ENCODE measurements around the gene BBS9. TPM values are rescaled to one million over a fixed set of nuclear protein-coding genes. Genes with fewer than 3 reads are reported as not detected.

The BBS9 gene
- total and polyA plus RNA-seq, 2 experiments from 2014 or later: 27.2 to 66.1 TPM

DNA sequence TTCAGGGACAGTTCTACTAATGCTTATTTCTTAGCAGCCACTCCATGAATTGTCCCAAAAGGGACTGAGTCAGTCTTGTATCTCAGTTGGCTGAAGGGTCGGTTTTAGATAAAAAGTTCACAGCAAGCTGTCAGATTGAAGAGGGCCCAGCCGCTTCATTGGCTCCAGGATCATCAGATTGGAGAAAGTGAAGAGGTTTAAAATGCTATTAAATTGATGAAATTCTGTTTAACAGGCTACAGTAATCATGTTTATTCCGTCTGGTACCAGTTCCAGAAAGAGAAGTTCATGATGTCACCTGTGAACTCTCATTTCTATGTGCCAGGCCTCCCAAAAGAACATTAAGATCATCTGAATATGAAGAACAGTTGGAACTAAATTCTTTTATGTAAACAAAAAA lies 481.6 kb downstream of the BBS9 start:
- Mint-ChIP-seq H3K27me3 (ENCODE audit: insufficient read depth, low read depth, poor library complexity) (no peaks in the 10 kb centered on the region), H3K9me3 (no peaks in the 10 kb centered on the region; the same call in 2 of the 3 replicates), H3K4me3 (no peak overlapping the region), H3K27ac (no peak overlapping the region), H3K4me1 (no peaks in the 10 kb centered on the region), H3K36me3 (ENCODE audit: low read depth) (no peaks in the 10 kb centered on the region)
- Histone ChIP-seq H3K4me3 (no peak overlapping the region), H3K27me3 (ENCODE audit: insufficient read depth) (no peaks in the 10 kb centered on the region), H4K20me1 (replicated peaks; ENCODE audit: insufficient read depth) (no peaks in the 10 kb centered on the region; the same call in 1 of the 2 replicates), H3K4me1 (ENCODE audit: insufficient read depth) (no peaks in the 10 kb centered on the region), H2AFZ (no peak overlapping the region), H3K9me2 (ENCODE audit: insufficient read depth) (no peaks in the 10 kb centered on the region), H3K27ac (ENCODE audit: low read depth) (no peak overlapping the region), H3F3A (replicated peaks; ENCODE audit: low read depth) (no peaks in the 10 kb centered on the region), H3K79me2 (replicated peaks; ENCODE audit: insufficient read depth) (no peaks in the 10 kb centered on the region), H3K36me3 (ENCODE audit: insufficient read depth) (no peaks in the 10 kb centered on the region), H3K4me2 (no peak overlapping the region)
- TF ChIP-seq STAT1 (IDR thresholded peaks at IDR 0.05; ENCODE audit: unreplicated experiment) (no peak), ZNF331 (CRISPR knock-in tag; IDR thresholded peaks at IDR 0.05; ENCODE audit: low read depth) (no peak)
- DNase-seq (ENCODE audit: low spot score) (no peak), ATAC-seq (no peak)

DNA sequence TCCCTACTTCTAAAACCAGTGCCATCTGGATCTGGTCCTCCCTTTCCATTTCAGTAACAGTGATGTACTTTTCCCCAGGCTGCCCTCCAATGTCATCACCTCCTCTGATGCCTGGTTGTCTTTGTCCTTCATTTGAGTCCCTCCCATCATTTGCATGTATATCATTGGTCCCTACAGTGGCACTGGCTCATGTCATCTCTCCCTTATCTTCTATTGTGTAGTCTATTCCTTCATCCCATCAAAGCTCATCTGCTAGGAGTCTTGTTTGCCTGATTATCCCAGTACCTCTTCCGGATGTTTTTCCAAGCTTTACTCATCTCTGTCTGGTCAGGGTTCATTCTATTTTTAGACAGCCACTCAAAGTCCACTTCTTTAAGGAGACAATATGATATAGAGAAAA lies 483.1 kb downstream of the BBS9 start:
- no peaks in the 10 kb centered on the region for H3K9me2 ChIP-seq (ENCODE audit: insufficient read depth)
- H4K20me1 ChIP-seq (replicated peaks; ENCODE audit: insufficient read depth): no peaks in the 10 kb centered on the region; the same call in 1 of the 2 replicates
- H3K36me3 ChIP-seq (ENCODE audit: insufficient read depth): no peaks in the 10 kb centered on the region
- H3K79me2 ChIP-seq (replicated peaks; ENCODE audit: insufficient read depth): no peaks in the 10 kb centered on the region
- H2AFZ ChIP-seq: no peak overlapping the region
- H3K4me1 ChIP-seq (ENCODE audit: insufficient read depth): no peaks in the 10 kb centered on the region
- no peak overlapping the region for H3K27ac ChIP-seq (ENCODE audit: low read depth)
- H3F3A ChIP-seq (replicated peaks; ENCODE audit: low read depth): no peaks in the 10 kb centered on the region
- no peak overlapping the region for H3K4me3 ChIP-seq
- Mint-ChIP-seq H3K36me3 (ENCODE audit: low read depth) (no peaks in the 10 kb centered on the region), H3K4me3 (no peak overlapping the region), H3K9me3 (no peaks in the 10 kb centered on the region; the same call in 2 of the 3 replicates), H3K27ac (no peak overlapping the region), H3K4me1 (no peaks in the 10 kb centered on the region), H3K27me3 (ENCODE audit: insufficient read depth, low read depth, poor library complexity) (no peaks in the 10 kb centered on the region)
- no peak overlapping the region for H3K4me2 ChIP-seq
- DNase-seq (ENCODE audit: low spot score): no peak
- no peaks in the 10 kb centered on the region for H3K27me3 ChIP-seq (ENCODE audit: insufficient read depth)
- TF ChIP-seq, protein P1, sequence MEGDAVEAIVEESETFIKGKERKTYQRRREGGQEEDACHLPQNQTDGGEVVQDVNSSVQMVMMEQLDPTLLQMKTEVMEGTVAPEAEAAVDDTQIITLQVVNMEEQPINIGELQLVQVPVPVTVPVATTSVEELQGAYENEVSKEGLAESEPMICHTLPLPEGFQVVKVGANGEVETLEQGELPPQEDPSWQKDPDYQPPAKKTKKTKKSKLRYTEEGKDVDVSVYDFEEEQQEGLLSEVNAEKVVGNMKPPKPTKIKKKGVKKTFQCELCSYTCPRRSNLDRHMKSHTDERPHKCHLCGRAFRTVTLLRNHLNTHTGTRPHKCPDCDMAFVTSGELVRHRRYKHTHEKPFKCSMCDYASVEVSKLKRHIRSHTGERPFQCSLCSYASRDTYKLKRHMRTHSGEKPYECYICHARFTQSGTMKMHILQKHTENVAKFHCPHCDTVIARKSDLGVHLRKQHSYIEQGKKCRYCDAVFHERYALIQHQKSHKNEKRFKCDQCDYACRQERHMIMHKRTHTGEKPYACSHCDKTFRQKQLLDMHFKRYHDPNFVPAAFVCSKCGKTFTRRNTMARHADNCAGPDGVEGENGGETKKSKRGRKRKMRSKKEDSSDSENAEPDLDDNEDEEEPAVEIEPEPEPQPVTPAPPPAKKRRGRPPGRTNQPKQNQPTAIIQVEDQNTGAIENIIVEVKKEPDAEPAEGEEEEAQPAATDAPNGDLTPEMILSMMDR (conservative IDR thresholded peaks at IDR 0.05; ENCODE audit: low read depth in 2 of 2): no peak
- no peak for ATAC-seq

DNA sequence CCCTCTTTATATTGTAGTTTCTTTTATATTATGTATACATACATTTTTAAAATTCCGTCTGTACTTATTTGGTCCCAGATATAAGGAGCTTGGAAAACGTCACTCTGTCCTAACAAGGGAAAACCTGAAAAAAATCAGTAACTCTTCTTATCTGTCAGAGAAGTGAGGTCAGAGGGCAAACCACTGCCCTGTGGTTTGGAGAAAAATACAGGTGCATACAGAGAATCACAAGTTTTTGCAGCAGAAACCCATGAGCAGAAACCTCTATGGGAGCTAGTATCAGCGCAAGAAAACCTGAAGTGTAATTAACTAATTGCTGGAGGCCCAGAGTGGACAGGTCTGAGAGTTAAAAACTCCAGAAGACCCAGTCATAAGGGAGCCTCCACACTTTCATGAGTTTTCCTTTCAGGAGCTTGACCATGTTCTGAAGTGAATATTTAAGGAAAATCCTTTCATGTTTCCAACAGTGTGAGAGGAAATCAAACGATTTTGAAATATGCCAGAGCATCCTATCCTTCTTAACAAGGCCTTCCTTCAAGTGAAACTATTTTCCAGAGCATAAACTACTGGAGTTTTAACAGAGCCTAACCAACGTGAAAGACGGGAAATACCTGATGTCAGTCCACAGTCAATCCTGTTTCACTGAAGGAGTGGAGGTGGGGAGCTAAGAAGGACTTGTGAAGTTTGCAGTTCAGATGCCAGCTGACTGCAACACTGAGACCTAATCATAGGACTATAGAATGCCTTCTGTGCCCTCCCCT lies 485.2 kb downstream of the BBS9 start:
- H3K4me2 ChIP-seq: no peak overlapping the region
- H3K4me3 ChIP-seq: no peak overlapping the region
- no peaks in the 10 kb centered on the region for H3F3A ChIP-seq (replicated peaks; ENCODE audit: low read depth)
- TF ChIP-seq POLR2AphosphoS5 (IDR thresholded peaks at IDR 0.05; ENCODE audit: low read depth): no peak
- no peak for TF ChIP-seq CREB1 (CRISPR knock-in tag; IDR thresholded peaks at IDR 0.05; ENCODE audit: low read depth)
- Mint-ChIP-seq H3K27ac (no peak overlapping the region), H3K4me3 (no peak overlapping the region), H3K9me3 (no peaks in the 10 kb centered on the region), H3K4me1 (no peaks in the 10 kb centered on the region), H3K36me3 (ENCODE audit: low read depth) (no peaks in the 10 kb centered on the region), H3K27me3 (ENCODE audit: insufficient read depth, low read depth, poor library complexity) (no peaks in the 10 kb centered on the region)
- H3K27ac ChIP-seq (ENCODE audit: low read depth): no peak overlapping the region
- H3K4me1 ChIP-seq (ENCODE audit: insufficient read depth): no peaks in the 10 kb centered on the region
- DNase-seq (ENCODE audit: low spot score): no peak
- ATAC-seq: no peak
- no peaks in the 10 kb centered on the region for H4K20me1 ChIP-seq (replicated peaks; ENCODE audit: insufficient read depth)
- no peaks in the 10 kb centered on the region for H3K9me2 ChIP-seq (ENCODE audit: insufficient read depth)
- H3K36me3 ChIP-seq (ENCODE audit: insufficient read depth): no peaks in the 10 kb centered on the region
- no peaks in the 10 kb centered on the region for H3K79me2 ChIP-seq (replicated peaks; ENCODE audit: insufficient read depth)
- H2AFZ ChIP-seq: no peak overlapping the region
- H3K27me3 ChIP-seq (ENCODE audit: insufficient read depth): no peaks in the 10 kb centered on the region

Data from GM23338 (cell line).